ENCODE results near the gene FLNA. TPM values are rescaled to one million over a fixed set of nuclear protein-coding genes. Genes with fewer than 3 reads are reported as not detected.
"Not testable (repeated sequence)": the region's sequence is repeated elsewhere in the genome, so short reads cannot be mapped to it uniquely, and the experiment has no call there.

FLNA gene
- total and polyA plus RNA-seq, 10 donors, result 259 to 1,447 (median 600) TPM

DNA sequence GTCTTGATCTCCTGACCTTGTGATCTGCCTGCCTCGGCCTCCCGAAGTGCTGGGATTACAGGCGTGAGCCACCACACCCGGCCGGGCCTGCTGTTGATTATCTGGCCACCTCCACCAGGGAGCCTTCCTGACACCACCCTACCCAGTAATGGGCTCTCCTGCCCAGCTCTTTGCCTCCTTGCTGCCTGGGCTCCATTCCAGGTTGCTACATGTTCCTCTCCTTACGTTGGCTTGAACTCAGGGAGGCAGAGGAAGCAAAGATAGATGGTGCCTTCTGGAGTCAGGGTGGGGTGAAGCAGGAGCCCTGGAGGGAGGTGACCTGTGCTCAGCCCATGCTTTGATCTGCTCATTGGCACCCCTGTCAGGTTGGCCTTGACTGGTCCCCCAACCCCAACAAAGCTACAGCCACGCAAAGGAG lies 26.3 kb downstream of the FLNA start:
- no peaks in the 10 kb centered on the region for H3K9me3 ChIP-seq
- no peak overlapping the region for H3K4me3 ChIP-seq
- intact Hi-C loops (cut with DNase I; ENCODE audit: low total_unique reads), result no loop called here
- peak overlapping the region in 3 of 8 donors; percentile 15 to 85 (median 77) for H3K27ac ChIP-seq
- DNase-seq, result peak; percentile 51
- TF ChIP-seq, protein P1, sequence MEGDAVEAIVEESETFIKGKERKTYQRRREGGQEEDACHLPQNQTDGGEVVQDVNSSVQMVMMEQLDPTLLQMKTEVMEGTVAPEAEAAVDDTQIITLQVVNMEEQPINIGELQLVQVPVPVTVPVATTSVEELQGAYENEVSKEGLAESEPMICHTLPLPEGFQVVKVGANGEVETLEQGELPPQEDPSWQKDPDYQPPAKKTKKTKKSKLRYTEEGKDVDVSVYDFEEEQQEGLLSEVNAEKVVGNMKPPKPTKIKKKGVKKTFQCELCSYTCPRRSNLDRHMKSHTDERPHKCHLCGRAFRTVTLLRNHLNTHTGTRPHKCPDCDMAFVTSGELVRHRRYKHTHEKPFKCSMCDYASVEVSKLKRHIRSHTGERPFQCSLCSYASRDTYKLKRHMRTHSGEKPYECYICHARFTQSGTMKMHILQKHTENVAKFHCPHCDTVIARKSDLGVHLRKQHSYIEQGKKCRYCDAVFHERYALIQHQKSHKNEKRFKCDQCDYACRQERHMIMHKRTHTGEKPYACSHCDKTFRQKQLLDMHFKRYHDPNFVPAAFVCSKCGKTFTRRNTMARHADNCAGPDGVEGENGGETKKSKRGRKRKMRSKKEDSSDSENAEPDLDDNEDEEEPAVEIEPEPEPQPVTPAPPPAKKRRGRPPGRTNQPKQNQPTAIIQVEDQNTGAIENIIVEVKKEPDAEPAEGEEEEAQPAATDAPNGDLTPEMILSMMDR (IDR thresholded peaks at IDR 0.05 in 8 of 11, conservative IDR thresholded peaks at IDR 0.05 in 3 of 11), result no peak
- TF ChIP-seq POLR2A (IDR thresholded peaks at IDR 0.05), result no peak
- TF ChIP-seq POLR2AphosphoS5 (IDR thresholded peaks at IDR 0.05), result no peak
- H3K36me3 ChIP-seq, result peaks cover 0 to 52% (median 42%) of the 10 kb centered on the region in 6 donors
- no peaks in the 10 kb centered on the region for H3K27me3 ChIP-seq (replicated peaks in 1 of 7)
- WGBS, 5 donors, result 62 to 88% (median 65%) methylated on average over 4 to 7 of the region's 7 CpGs
- H3K4me1 ChIP-seq, result peaks cover 5 to 59% (median 44%) of the 10 kb centered on the region in 6 donors

DNA sequence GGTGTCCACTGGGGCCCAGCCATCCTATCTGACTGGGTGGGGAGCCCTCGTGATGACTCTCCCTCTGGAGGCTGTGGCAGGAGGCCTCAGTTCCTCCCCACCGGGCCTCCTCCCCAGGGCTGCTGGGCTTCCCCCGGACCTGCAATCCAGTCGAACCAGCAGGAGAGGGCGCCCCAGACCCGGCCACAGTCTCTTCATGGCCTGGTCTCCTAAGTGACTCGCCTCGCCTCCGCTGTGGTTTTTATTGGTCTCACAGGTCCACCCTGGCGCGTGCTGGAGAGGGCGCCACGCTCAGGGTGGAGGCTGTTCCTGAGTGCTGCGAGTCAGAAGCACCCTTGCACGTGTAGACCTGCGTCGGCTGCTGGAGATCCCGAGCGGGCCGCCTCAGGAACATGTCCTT lies 30.8 kb downstream of the FLNA start:
- intact Hi-C loops (cut with DNase I; ENCODE audit: low total_unique reads); DNase-seq; H3K36me3 ChIP-seq; H3K27ac ChIP-seq; H3K4me3 ChIP-seq; H3K27me3 ChIP-seq (replicated peaks in 1 of 7); H3K9me3 ChIP-seq: not testable (repeated sequence)
- H3K4me1 ChIP-seq, result peaks cover 4 to 15% (median 10%) of the 10 kb centered on the region in 6 donors
- WGBS, 5 donors, result no CpG with 5 or more reads among the region's 20 CpGs

DNA sequence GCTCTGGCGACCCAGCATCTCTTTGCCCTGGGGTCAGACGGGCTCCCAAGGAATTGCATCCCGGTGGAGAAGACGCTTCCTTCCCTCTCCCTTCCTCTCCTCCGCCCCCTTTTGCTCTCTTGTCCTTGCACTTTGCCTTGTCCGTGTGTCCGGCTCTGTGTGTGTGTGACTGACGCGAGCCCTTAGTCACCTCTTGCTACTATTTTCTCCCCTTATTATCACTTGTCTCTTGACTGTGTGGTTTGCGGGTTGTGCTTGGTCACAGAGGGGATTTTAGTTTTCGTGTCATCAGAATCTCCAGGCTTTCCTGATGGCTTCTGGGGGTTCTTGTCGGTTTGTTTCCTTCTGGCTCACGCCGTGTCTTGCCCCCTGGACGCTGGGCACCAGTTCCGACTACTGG lies 31.4 kb downstream of the FLNA start:
- intact Hi-C loops (cut with DNase I; ENCODE audit: low total_unique reads); H3K4me3 ChIP-seq; H3K9me3 ChIP-seq; H3K4me1 ChIP-seq; DNase-seq; H3K27me3 ChIP-seq (replicated peaks in 1 of 7); H3K36me3 ChIP-seq; H3K27ac ChIP-seq: not testable (repeated sequence)
- no CpG with 5 or more reads among the region's 16 CpGs for WGBS, 5 donors

DNA sequence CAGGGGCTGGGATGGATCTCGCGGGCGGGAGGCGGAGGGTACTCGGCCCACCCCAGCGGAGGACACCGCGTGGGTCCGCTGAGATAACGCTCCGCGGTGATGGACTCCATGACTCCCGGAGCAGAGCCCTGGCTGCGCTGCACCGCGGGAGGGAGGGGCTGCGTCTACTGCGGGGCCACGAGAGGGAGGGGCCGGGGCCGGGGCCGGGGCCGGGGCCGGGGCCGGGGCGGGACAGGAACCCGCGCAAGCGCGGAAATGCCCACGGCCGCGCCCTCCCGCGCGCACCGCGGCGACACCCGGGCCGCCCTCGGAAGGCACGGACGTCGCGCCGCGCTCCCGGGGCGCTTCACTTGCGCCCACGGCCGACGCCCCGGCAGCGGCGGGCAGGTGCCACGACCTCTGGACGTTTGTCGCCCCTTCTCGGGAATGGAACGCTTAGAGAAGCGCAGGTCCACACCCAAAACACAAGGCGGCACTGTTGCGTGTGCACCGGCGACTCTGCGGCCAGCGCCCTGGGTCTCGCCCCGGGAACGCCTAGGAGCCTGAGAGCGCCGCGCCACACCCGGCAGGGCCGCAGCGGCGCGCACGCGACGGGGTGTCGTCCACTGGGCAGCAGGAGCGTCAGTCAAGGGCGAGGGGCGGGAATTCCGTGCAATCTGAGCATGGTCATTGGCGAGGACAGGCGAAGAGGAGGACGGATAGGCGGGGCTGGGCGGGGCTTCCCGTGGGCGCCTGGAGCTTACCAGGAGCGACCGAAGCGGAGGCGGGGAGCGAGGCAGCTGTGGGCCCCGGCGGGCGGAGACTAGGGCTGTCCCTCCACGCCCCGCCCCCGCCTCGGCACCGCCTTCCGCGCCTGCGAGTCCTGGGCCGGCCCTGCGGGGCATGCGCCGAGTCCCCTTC lies 32.8 kb downstream of the FLNA start:
- H3K4me3 ChIP-seq, result not testable (repeated sequence)
- WGBS, 5 donors, result 0% methylated on average over 19 of the region's 115 CpGs; no CpG with 5 or more reads in 4 of the 5 donors

DNA sequence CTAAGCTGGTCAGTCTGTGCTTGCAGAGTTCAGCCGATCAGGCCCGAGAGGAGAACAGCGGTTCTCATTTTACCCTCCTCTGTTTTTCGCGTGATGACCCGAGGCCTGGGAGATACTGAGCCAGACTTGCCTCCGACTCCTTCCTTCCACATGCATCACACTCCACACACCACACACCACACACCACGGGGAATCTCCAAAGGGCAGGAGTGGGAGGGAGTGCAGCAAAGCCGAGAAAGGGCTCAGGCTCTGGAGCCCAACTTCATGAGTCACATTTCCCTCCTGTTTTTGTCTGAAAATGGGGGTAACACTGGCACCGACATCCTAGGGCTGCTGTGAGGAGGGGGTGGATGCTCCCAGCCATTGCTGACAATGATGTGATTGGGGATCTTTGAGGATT lies 39.9 kb downstream of the FLNA start:
- peak; percentile 43 for DNase-seq
- Histone ChIP-seq H3K4me3 (peak overlapping the region in 1 of 8 donors; percentile 21), H3K27ac (peak overlapping the region in 6 of 8 donors; percentile 15 to 72 (median 48)), H3K36me3 (no peaks in the 10 kb centered on the region), H3K27me3 (replicated peaks in 1 of 7) (peaks cover 0 to 7% (median 0%) of the 10 kb centered on the region in 7 donors), H3K4me1 (peaks cover 0 to 16% (median 7%) of the 10 kb centered on the region in 6 donors), H3K9me3 (no peaks in the 10 kb centered on the region)
- TF ChIP-seq POLR2AphosphoS5 (IDR thresholded peaks at IDR 0.05) (no peak), POLR2A (IDR thresholded peaks at IDR 0.05) (no peak)
- TF ChIP-seq, protein P1 (IDR thresholded peaks at IDR 0.05 in 8 of 11, conservative IDR thresholded peaks at IDR 0.05 in 3 of 11), result no peak
- 72 to 85% (median 79%) methylated on average over 8 to 10 of the region's 10 CpGs for WGBS, 5 donors
- intact Hi-C loops (cut with DNase I; ENCODE audit: low total_unique reads), result no loop called here

More for the DNA sequence above, 32.8 kb downstream of the FLNA start:
- intact Hi-C loops (cut with DNase I; ENCODE audit: low total_unique reads); H3K27me3 ChIP-seq (replicated peaks in 1 of 7); H3K36me3 ChIP-seq; H3K9me3 ChIP-seq; DNase-seq; H3K4me1 ChIP-seq: not testable (repeated sequence)
- H3K27ac ChIP-seq, result peak overlapping the region in 3 of 8 donors; percentile 72 to 81 (median 77)
